GM23338 (cell line): ENCODE data around the gene ZFP69.

Experiments
- EZH2 ChIP-seq: fragments of 200-600 bp; sonication (generic); IDR thresholded peaks from one replicate; pipeline ENCODE4 v1.8.0; 2017; ENCODE audit warnings: antibody characterized with exemption, mild to moderate bottlenecking, low read depth; ENCODE audit not compliant: unreplicated experiment
- EZH2phosphoT487 ChIP-seq: fragments of 200-600 bp; sonication (generic); IDR thresholded peaks from one replicate; pipeline ENCODE4 v1.8.1; 2018; ENCODE audit warnings: antibody characterized with exemption; ENCODE audit not compliant: unreplicated experiment
- POLR2AphosphoS5 ChIP-seq: IDR thresholded peaks from 2 replicates; pipeline ENCODE4 v1.6.1; 2016; ENCODE audit warnings: antibody characterized with exemption, low read depth
- ZNF331 ChIP-seq: fragments of 250-450 bp; sonication (Bioruptor Pico); IDR thresholded peaks from 2 replicates; pipeline ENCODE4 v1.5.0; 2020; ENCODE audit warnings: low read depth, mild to moderate bottlenecking, moderate library complexity
- TF ChIP-seq, protein P1 (sequence below), 2 experiments: fragments of 200-600 bp in 1 of 2; sonication (generic) in 1 of 2; conservative IDR thresholded peaks; 2 replicates each; pipeline versions ENCODE4 v1.5.1 to v1.6.1; 2016 to 2017; ENCODE audit warnings: antibody characterized with exemption in 2 of 2, low read depth in 2 of 2, mild to moderate bottlenecking in 2 of 2, moderate library complexity in 1 of 2

DNA sequence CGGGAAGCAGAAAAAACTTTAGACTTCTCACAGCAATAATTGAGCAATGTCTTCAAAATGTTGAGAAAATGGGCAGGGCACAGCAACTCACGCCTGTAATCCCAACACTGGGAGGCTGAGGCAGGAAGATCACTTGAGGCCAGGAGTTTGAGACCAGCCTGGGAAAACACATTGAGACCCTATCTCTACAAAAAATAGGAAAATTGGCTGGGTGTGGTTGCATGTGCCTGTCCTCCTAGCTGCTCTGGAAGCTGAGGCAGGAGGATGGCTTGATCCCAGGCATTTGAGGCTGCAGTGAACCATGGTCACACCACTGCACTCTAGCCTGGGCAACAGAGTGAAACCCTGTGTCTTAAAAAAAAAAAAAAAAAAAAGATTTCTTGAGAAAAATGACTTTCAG is 7.8 kb upstream of the ZFP69 start:
- TF ChIP-seq POLR2AphosphoS5, result no peak
- TF ChIP-seq, protein P1, sequence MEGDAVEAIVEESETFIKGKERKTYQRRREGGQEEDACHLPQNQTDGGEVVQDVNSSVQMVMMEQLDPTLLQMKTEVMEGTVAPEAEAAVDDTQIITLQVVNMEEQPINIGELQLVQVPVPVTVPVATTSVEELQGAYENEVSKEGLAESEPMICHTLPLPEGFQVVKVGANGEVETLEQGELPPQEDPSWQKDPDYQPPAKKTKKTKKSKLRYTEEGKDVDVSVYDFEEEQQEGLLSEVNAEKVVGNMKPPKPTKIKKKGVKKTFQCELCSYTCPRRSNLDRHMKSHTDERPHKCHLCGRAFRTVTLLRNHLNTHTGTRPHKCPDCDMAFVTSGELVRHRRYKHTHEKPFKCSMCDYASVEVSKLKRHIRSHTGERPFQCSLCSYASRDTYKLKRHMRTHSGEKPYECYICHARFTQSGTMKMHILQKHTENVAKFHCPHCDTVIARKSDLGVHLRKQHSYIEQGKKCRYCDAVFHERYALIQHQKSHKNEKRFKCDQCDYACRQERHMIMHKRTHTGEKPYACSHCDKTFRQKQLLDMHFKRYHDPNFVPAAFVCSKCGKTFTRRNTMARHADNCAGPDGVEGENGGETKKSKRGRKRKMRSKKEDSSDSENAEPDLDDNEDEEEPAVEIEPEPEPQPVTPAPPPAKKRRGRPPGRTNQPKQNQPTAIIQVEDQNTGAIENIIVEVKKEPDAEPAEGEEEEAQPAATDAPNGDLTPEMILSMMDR (conservative IDR thresholded peaks at IDR 0.05; ENCODE audit: low read depth in 2 of 2), result no peak
- no peak for TF ChIP-seq EZH2
- no peak for TF ChIP-seq EZH2phosphoT487
- TF ChIP-seq ZNF331 (CRISPR knock-in tag), result no peak
